Esophagus squamous epithelium (tissue), 4 donors: ENCODE results near the gene MPZL1.

Source experiments
- CTCF ChIP-seq, 6 experiments: fragments of 450-650 bp in 4 of 6; fragments of 200-600 bp in 2 of 6; sonication (generic) in 2 of 6; IDR thresholded peaks; one replicate each; pipeline ENCODE4 v1.5.1; 2016 to 2019; ENCODE audit warnings: antibody characterized with exemption in 6 of 6, mild to moderate bottlenecking in 4 of 6, moderate library complexity in 4 of 6
- POLR2A ChIP-seq, 4 donors: fragments of 450-650 bp; IDR thresholded peaks; one replicate each; pipeline ENCODE4 v1.6.1; 2017; ENCODE audit warnings: antibody characterized with exemption in 4 of 4, mild to moderate bottlenecking in 4 of 4, moderate library complexity in 3 of 4

DNA sequence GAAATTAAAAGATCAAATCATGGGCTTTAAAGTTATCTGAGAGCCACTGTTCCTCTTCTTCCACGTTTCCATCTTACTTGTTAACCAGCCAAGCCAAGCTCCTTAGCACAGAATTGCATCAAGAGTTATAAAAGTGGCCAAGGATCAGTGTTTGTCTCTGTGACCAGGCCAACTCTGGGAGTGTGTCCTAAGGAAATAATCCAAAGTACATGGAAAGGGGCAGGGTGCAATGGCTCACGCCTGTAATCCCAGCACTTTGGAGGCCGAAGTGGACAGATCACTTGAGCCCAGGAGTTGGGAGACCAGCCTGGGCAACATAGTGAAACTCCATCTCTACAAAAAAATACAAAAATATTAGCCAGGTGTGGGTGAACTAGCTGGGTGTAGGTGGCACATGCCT lies 10.0 kb upstream of the MPZL1 start:
- no peak for TF ChIP-seq POLR2A (IDR thresholded peaks at IDR 0.05)
- no peak for TF ChIP-seq CTCF (IDR thresholded peaks at IDR 0.05)
